Erythroblast (primary cell): ENCODE measurements around the gene ECSCR.

Experiments
- GATA1 ChIP-seq: IDR thresholded peaks from 2 replicates; pipeline ENCODE4 v1.6.1; 2011; ENCODE audit warnings: low read depth, mild to moderate bottlenecking, control low read depth, low read length, moderate library complexity
- POLR2A ChIP-seq: IDR thresholded peaks from 2 replicates; pipeline ENCODE4 v1.6.1; 2011; ENCODE audit warnings: mild to moderate bottlenecking, low read length

DNA sequence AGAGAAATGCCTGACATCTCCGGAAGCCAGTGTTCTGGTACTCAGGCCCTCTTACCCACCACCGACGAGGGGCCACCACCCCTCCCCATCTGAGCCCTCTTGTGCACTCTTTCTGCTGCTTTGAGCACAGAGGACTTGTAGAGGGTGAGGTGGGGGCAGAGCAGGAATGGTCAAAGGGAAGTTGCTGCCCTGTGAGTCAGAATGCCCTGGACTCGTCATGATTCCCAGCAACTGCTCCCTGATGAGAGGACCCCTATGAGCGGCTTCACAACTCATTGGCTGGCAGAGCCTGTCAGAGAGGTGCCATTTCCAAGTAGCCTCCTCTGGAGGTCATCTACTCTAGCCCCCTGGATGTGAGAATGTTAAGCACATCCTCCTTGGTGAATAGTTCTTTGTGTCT is 845 bp downstream of the ECSCR start:
- no peak for TF ChIP-seq POLR2A
- no peak for TF ChIP-seq GATA1
